ENCODE data around the gene NT5C1B.

The NT5C1B gene

GRCh38 chr2:18548621-18549020 is 40.7 kb downstream of the NT5C1B start:
- TF ChIP-seq TAF1 (IDR thresholded peaks at IDR 0.05; ENCODE audit: borderline replicate concordance, insufficient read depth, low read length) (no peak), FOXP2 (optimal IDR thresholded peaks at IDR 0.05; ENCODE audit: borderline replicate concordance, extremely low read depth, extremely low read length, insufficient read depth) (no peak), POLR2AphosphoS5 (IDR thresholded peaks at IDR 0.05; ENCODE audit: low read depth, low read length) (no peak), REST (IDR thresholded peaks at IDR 0.05; ENCODE audit: insufficient read depth in 1 of 2, low read depth in 2 of 2, low read length in 2 of 2) (no peak), SIN3A (IDR thresholded peaks at IDR 0.05; ENCODE audit: borderline replicate concordance, insufficient read depth, low read length) (no peak)

GRCh38 chr2:18546567-18546966 is 42.8 kb downstream of the NT5C1B start:
- TF ChIP-seq POLR2AphosphoS5 (IDR thresholded peaks at IDR 0.05; ENCODE audit: low read depth, low read length) (no peak), SIN3A (IDR thresholded peaks at IDR 0.05; ENCODE audit: borderline replicate concordance, insufficient read depth, low read length) (no peak), REST (IDR thresholded peaks at IDR 0.05; ENCODE audit: insufficient read depth in 1 of 2, low read depth in 2 of 2, low read length in 2 of 2) (no peak), FOXP2 (optimal IDR thresholded peaks at IDR 0.05; ENCODE audit: borderline replicate concordance, extremely low read depth, extremely low read length, insufficient read depth) (no peak), TAF1 (IDR thresholded peaks at IDR 0.05; ENCODE audit: borderline replicate concordance, insufficient read depth, low read length) (no peak)

- TF ChIP-seq POLR2AphosphoS5 (IDR thresholded peaks at IDR 0.05; ENCODE audit: low read depth, low read length) (no peak), TAF1 (IDR thresholded peaks at IDR 0.05; ENCODE audit: borderline replicate concordance, insufficient read depth, low read length) (no peak), FOXP2 (optimal IDR thresholded peaks at IDR 0.05; ENCODE audit: borderline replicate concordance, extremely low read depth, extremely low read length, insufficient read depth) (no peak), REST (IDR thresholded peaks at IDR 0.05; ENCODE audit: insufficient read depth in 1 of 2, low read depth in 2 of 2, low read length in 2 of 2) (no peak), SIN3A (IDR thresholded peaks at IDR 0.05; ENCODE audit: borderline replicate concordance, insufficient read depth, low read length) (no peak)
Measured at GRCh38 chr2:18545384-18545783, 44.0 kb downstream of the NT5C1B start.

GRCh38 chr2:18544171-18544570 is 45.2 kb downstream of the NT5C1B start:
- TF ChIP-seq REST (IDR thresholded peaks at IDR 0.05; ENCODE audit: insufficient read depth in 1 of 2, low read depth in 2 of 2, low read length in 2 of 2) (no peak), TAF1 (IDR thresholded peaks at IDR 0.05; ENCODE audit: borderline replicate concordance, insufficient read depth, low read length) (no peak), SIN3A (IDR thresholded peaks at IDR 0.05; ENCODE audit: borderline replicate concordance, insufficient read depth, low read length) (no peak), FOXP2 (optimal IDR thresholded peaks at IDR 0.05; ENCODE audit: borderline replicate concordance, extremely low read depth, extremely low read length, insufficient read depth) (no peak), POLR2AphosphoS5 (IDR thresholded peaks at IDR 0.05; ENCODE audit: low read depth, low read length) (no peak)

GRCh38 chr2:18540872-18541271 is 48.5 kb downstream of the NT5C1B start:
- TF ChIP-seq SIN3A (IDR thresholded peaks at IDR 0.05; ENCODE audit: borderline replicate concordance, insufficient read depth, low read length) (no peak), FOXP2 (optimal IDR thresholded peaks at IDR 0.05; ENCODE audit: borderline replicate concordance, extremely low read depth, extremely low read length, insufficient read depth) (no peak), TAF1 (IDR thresholded peaks at IDR 0.05; ENCODE audit: borderline replicate concordance, insufficient read depth, low read length) (no peak), POLR2AphosphoS5 (IDR thresholded peaks at IDR 0.05; ENCODE audit: low read depth, low read length) (no peak), REST (IDR thresholded peaks at IDR 0.05; ENCODE audit: insufficient read depth in 1 of 2, low read depth in 2 of 2, low read length in 2 of 2) (no peak)

Data from PFSK-1 (cell line).